Measurements from ENCODE around the gene CD44. TPM values are rescaled to one million over a fixed set of nuclear protein-coding genes. Genes with fewer than 3 reads are reported as not detected.
A peak's percentile ranks its signal among the peaks of the same experiment; 100 is the strongest.

CD44 gene
- total and polyA plus RNA-seq, 2 donors (not counting 1 experiment from before 2014, with no cell fraction given) = 660 to 980 TPM

DNA sequence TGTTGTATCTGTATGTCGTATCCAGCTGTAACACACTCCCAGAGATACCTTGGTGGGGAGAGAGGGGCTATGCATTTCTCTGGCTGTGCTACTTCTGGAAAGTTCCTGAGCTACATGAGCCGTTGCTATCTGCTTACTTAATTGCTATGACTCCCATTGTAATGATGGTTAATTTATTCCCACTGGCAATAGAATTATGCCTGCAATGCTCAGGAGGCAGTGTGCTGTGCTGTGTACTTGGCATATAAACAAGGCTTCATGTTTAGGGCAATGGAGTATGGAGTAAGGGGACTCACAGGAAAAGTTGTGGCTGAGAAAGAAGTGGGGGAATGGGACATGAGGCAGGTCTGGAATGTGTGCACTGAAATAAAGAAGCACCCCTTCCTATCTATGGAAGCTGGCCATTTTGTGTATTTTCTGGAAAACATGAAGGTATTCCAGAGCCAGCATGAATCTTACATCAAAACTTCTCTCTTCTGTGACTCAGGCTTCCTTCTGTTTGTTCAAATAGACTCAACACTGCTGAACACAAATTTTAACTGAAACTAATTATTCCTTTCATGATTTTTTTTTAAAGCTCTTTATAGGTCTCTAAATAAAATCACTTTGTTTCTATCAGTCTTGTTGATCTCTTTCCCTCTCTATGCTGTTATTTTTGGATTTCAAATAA is 40.6 kb downstream of the CD44 start:
- no peak overlapping the region for H3K4me2 ChIP-seq (ENCODE audit: extremely low read depth, insufficient read depth, low read length)
- H3K79me2 ChIP-seq (ENCODE audit: control insufficient read depth, insufficient read depth, low read length) = peaks cover 86% of the 10 kb centered on the region
- H2AFZ ChIP-seq (ENCODE audit: low read length) = no peak overlapping the region
- peak overlapping the region; percentile 70 for H3K27ac ChIP-seq (ENCODE audit: insufficient read depth, low read length)
- TF ChIP-seq EZH2 (IDR thresholded peaks at IDR 0.05; ENCODE audit: low read length, missing control alignments) (no peak), CTCF (conservative IDR thresholded peaks at IDR 0.05 in 1 of 2, IDR thresholded peaks at IDR 0.05 in 1 of 2; ENCODE audit: low read depth in 1 of 2, low read length in 2 of 2) (no peak)
- peak in 1 of 2 donors; percentile 71 for DNase-seq (ENCODE audit: low read depth in 2 of 2)
- peaks cover 39% of the 10 kb centered on the region for H3K4me1 ChIP-seq (ENCODE audit: control insufficient read depth, extremely low read depth, insufficient read depth, low read length)
- no peak overlapping the region for H3K4me3 ChIP-seq (replicated peaks in 1 of 4; ENCODE audit: control extremely low read depth in 1 of 4, insufficient read depth in 1 of 4, low read depth in 3 of 4, low read length in 4 of 4)
- no peaks in the 10 kb centered on the region for H3K9me3 ChIP-seq (ENCODE audit: control insufficient read depth, insufficient read depth, low read depth, low read length)
- no peak overlapping the region for H3K9ac ChIP-seq (ENCODE audit: insufficient read depth, low read length)
- H3K27me3 ChIP-seq (ENCODE audit: control insufficient read depth, insufficient read depth, low read length) = no peaks in the 10 kb centered on the region
- peaks cover 30% of the 10 kb centered on the region for H3K36me3 ChIP-seq (ENCODE audit: control insufficient read depth, insufficient read depth, low read length)
- H4K20me1 ChIP-seq (ENCODE audit: control insufficient read depth, extremely low read depth, insufficient read depth, low read length) = no peaks in the 10 kb centered on the region

- H3K4me3 ChIP-seq (replicated peaks in 1 of 4; ENCODE audit: control extremely low read depth in 1 of 4, insufficient read depth in 1 of 4, low read depth in 3 of 4, low read length in 4 of 4) = no peak overlapping the region
- H3K79me2 ChIP-seq (ENCODE audit: control insufficient read depth, insufficient read depth, low read length) = peaks cover 86% of the 10 kb centered on the region
- no peaks in the 10 kb centered on the region for H3K27me3 ChIP-seq (ENCODE audit: control insufficient read depth, insufficient read depth, low read length)
- peak overlapping the region; percentile 70 for H3K27ac ChIP-seq (ENCODE audit: insufficient read depth, low read length)
- TF ChIP-seq CTCF (conservative IDR thresholded peaks at IDR 0.05 in 1 of 2, IDR thresholded peaks at IDR 0.05 in 1 of 2; ENCODE audit: low read depth in 1 of 2, low read length in 2 of 2) (no peak), EZH2 (IDR thresholded peaks at IDR 0.05; ENCODE audit: low read length, missing control alignments) (no peak)
- peaks cover 32% of the 10 kb centered on the region for H3K36me3 ChIP-seq (ENCODE audit: control insufficient read depth, insufficient read depth, low read length)
- peak overlapping the region; percentile 32 for H3K4me2 ChIP-seq (ENCODE audit: extremely low read depth, insufficient read depth, low read length)
- no peak overlapping the region for H2AFZ ChIP-seq (ENCODE audit: low read length)
- no peak overlapping the region for H3K9ac ChIP-seq (ENCODE audit: insufficient read depth, low read length)
- H3K4me1 ChIP-seq (ENCODE audit: control insufficient read depth, extremely low read depth, insufficient read depth, low read length) = peaks cover 36% of the 10 kb centered on the region
- no peaks in the 10 kb centered on the region for H3K9me3 ChIP-seq (ENCODE audit: control insufficient read depth, insufficient read depth, low read depth, low read length)
- peak in 1 of 2 donors; percentile 82 for DNase-seq (ENCODE audit: low read depth in 2 of 2)
- no peaks in the 10 kb centered on the region for H4K20me1 ChIP-seq (ENCODE audit: control insufficient read depth, extremely low read depth, insufficient read depth, low read length)
Observed at GRCh38 chr11:35180317-35181233, 41.6 kb downstream of the CD44 start.

GRCh38 chr11:35182317-35182939 is 43.5 kb downstream of the CD44 start:
- Histone ChIP-seq H3K4me2 (ENCODE audit: extremely low read depth, insufficient read depth, low read length) (no peak overlapping the region), H2AFZ (ENCODE audit: low read length) (no peak overlapping the region), H3K9ac (ENCODE audit: insufficient read depth, low read length) (no peak overlapping the region), H3K4me1 (ENCODE audit: control insufficient read depth, extremely low read depth, insufficient read depth, low read length) (peaks cover 34% of the 10 kb centered on the region), H3K9me3 (ENCODE audit: control insufficient read depth, insufficient read depth, low read depth, low read length) (no peaks in the 10 kb centered on the region), H3K79me2 (ENCODE audit: control insufficient read depth, insufficient read depth, low read length) (peaks cover 86% of the 10 kb centered on the region), H4K20me1 (ENCODE audit: control insufficient read depth, extremely low read depth, insufficient read depth, low read length) (no peaks in the 10 kb centered on the region), H3K4me3 (replicated peaks in 1 of 4; ENCODE audit: control extremely low read depth in 1 of 4, insufficient read depth in 1 of 4, low read depth in 3 of 4, low read length in 4 of 4) (no peak overlapping the region), H3K27ac (ENCODE audit: insufficient read depth, low read length) (no peak overlapping the region), H3K27me3 (ENCODE audit: control insufficient read depth, insufficient read depth, low read length) (no peaks in the 10 kb centered on the region), H3K36me3 (ENCODE audit: control insufficient read depth, insufficient read depth, low read length) (peaks cover 24% of the 10 kb centered on the region)
- DNase-seq (ENCODE audit: low read depth in 2 of 2) = no peak
- TF ChIP-seq EZH2 (IDR thresholded peaks at IDR 0.05; ENCODE audit: low read length, missing control alignments) = no peak
- no peak for TF ChIP-seq CTCF (conservative IDR thresholded peaks at IDR 0.05 in 1 of 2, IDR thresholded peaks at IDR 0.05 in 1 of 2; ENCODE audit: low read depth in 1 of 2, low read length in 2 of 2)
